ENCODE data around the gene CNR2. TPM values are rescaled to one million over a fixed set of nuclear protein-coding genes. Genes with fewer than 3 reads are reported as not detected.

CNR2 gene
- total RNA-seq, 1 donor from 2014 or later: not detected

DNA sequence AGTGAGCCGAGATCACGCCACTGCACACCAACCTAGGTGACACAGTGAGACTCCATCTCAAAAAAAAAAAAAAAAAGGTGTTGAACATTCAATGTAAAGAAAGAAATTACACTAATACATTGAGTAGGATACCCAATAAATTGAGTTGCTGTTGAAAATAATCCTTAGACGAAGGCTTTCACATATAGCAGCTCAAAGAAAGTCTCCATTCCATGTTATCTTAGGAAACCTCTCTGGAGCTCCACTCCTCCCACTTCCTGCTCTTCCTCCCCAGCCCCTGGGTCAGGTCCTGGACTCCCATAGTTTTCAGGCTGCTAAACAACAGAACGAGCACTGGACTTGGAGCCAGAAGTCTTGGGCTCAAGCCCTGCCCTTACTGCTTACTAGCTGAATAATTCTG is 15.6 kb upstream of the CNR2 start:
- no peak for DNase-seq (ENCODE audit: low read depth)
- Mint-ChIP-seq H3K4me3 (ENCODE audit: unreplicated experiment) (no peak overlapping the region), H3K36me3 (ENCODE audit: low read depth, unreplicated experiment) (no peaks in the 10 kb centered on the region), H3K27me3 (ENCODE audit: low read depth, unreplicated experiment) (no peaks in the 10 kb centered on the region), H3K9me3 (ENCODE audit: unreplicated experiment) (peaks cover 3% of the 10 kb centered on the region), H3K27ac (ENCODE audit: unreplicated experiment) (no peak overlapping the region), H3K4me1 (ENCODE audit: low read depth, unreplicated experiment) (peaks cover 8% of the 10 kb centered on the region)
- Histone ChIP-seq H3K9me3 (ENCODE audit: insufficient read depth, low read depth, low read length) (no peaks in the 10 kb centered on the region), H3K4me1 (ENCODE audit: insufficient read depth, low read length) (no peaks in the 10 kb centered on the region), H3K79me2 (ENCODE audit: insufficient read depth, low read length) (no peaks in the 10 kb centered on the region), H3K4me3 (ENCODE audit: insufficient read depth, low read depth, low read length) (no peak overlapping the region), H4K20me1 (ENCODE audit: insufficient read depth, low read length) (no peaks in the 10 kb centered on the region), H3K4me2 (ENCODE audit: low read length) (no peak overlapping the region), H3K27me3 (ENCODE audit: insufficient read depth, low read length) (peaks cover 3% of the 10 kb centered on the region), H3K9ac (ENCODE audit: low read length) (no peak overlapping the region), H3K27ac (ENCODE audit: low read depth, low read length) (no peak overlapping the region), H2AFZ (ENCODE audit: low read depth, low read length) (no peak overlapping the region), H3K36me3 (ENCODE audit: insufficient read depth, low read length) (no peaks in the 10 kb centered on the region)
- no peak for FAIRE-seq
- no peak for TF ChIP-seq CTCF (IDR thresholded peaks at IDR 0.05; ENCODE audit: insufficient read depth, low read depth, low read length)
- TF ChIP-seq EZH2 (IDR thresholded peaks at IDR 0.05; ENCODE audit: insufficient read depth, low read length): no peak

DNA sequence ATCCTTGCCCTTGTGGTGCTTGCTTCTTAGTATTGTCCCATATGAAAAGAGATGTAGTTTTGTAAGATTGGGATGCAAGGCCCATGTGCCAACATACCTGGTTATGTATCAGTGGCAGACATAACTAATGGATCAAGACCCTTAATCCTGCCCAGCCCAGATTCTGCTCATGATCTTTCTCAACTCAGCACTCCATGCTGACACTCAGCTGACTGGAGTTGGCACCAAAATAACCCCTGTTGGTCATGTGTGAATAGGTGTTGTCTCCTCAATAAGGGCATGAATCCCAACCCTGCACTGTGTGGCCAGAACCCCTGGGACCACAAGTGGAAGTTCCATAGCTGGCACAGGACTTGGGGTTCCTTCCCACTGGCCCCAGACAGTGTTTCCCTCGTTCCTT is 13.9 kb upstream of the CNR2 start:
- no peak for DNase-seq (ENCODE audit: low read depth)

More for the DNA sequence above, 13.9 kb upstream of the CNR2 start:
- peaks cover 3% of the 10 kb centered on the region for H3K27me3 ChIP-seq (ENCODE audit: insufficient read depth, low read length)
- H3K9ac ChIP-seq (ENCODE audit: low read length): no peak overlapping the region
- H3K4me2 ChIP-seq (ENCODE audit: low read length): no peak overlapping the region
- no peak overlapping the region for H3K27ac Mint-ChIP-seq (ENCODE audit: unreplicated experiment)
- no peaks in the 10 kb centered on the region for H4K20me1 ChIP-seq (ENCODE audit: insufficient read depth, low read length)
- no peak for FAIRE-seq
- no peaks in the 10 kb centered on the region for H3K79me2 ChIP-seq (ENCODE audit: insufficient read depth, low read length)
- no peak overlapping the region for H3K27ac ChIP-seq (ENCODE audit: low read depth, low read length)
- no peaks in the 10 kb centered on the region for H3K36me3 Mint-ChIP-seq (ENCODE audit: low read depth, unreplicated experiment)
- no peaks in the 10 kb centered on the region for H3K36me3 ChIP-seq (ENCODE audit: insufficient read depth, low read length)
- no peaks in the 10 kb centered on the region for H3K4me1 ChIP-seq (ENCODE audit: insufficient read depth, low read length)
- H3K9me3 Mint-ChIP-seq (ENCODE audit: unreplicated experiment): peaks cover 3% of the 10 kb centered on the region
- H3K27me3 Mint-ChIP-seq (ENCODE audit: low read depth, unreplicated experiment): peaks cover 2% of the 10 kb centered on the region
- H3K4me3 ChIP-seq (ENCODE audit: insufficient read depth, low read depth, low read length): no peak overlapping the region
- no peak overlapping the region for H3K4me3 Mint-ChIP-seq (ENCODE audit: unreplicated experiment)
- H3K9me3 ChIP-seq (ENCODE audit: insufficient read depth, low read depth, low read length): no peaks in the 10 kb centered on the region
- H3K4me1 Mint-ChIP-seq (ENCODE audit: low read depth, unreplicated experiment): peaks cover 8% of the 10 kb centered on the region
- TF ChIP-seq EZH2 (IDR thresholded peaks at IDR 0.05; ENCODE audit: insufficient read depth, low read length) (no peak), CTCF (IDR thresholded peaks at IDR 0.05; ENCODE audit: insufficient read depth, low read depth, low read length) (no peak)
- no peak overlapping the region for H2AFZ ChIP-seq (ENCODE audit: low read depth, low read length)

Data from astrocyte (in vitro differentiated cells and primary cell).